Activated T-cell treated with anti-CD3 and anti-CD28 coated beads, Interleukin-2, amount 50 U/mL, for 1 hour (primary cell): ENCODE results near the gene JOSD2.

Experiments used
- DNase-seq: peaks from one replicate; pipeline ENCODE4 v3.0.0-alpha.2; 2020

The JOSD2 gene

DNA sequence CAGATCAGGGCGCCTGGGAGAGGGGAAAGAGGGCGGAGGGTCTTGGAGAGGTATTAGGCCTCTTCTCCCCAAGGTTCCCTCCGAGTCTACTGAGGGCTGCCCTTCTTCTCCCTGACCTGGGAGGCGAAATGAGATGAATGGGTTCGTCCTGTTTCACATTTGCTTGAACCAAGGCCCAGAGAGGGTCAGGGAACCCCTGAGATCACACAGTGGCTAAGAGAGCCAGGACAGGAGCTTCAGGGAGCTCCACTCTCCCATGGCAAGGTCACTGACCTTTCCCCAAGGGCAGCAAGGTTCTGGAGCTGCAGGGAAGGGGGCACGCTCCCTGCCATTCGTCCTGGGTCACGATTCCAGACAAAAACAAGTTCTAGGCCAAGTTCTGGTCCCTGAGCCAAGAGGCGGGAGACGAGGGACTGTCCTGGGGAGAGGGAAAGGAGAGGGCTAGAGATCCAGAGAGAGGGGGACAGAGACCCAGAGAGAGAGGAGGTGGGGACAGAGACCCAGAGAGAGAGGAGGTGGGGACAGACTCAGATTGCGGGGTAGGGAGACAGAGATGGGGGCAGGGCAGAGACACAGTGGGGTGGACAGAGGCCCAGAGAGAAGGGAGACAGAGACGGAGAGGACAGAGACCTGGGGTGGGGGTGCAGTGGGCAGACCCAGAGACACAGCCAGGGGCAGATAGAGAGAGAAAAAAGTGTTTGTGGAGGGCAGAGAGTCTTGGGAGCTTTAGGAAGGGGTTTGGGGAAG lies 2.2 kb upstream of the JOSD2 start:
- DNase-seq, result no peak

GRCh38 chr19:50512112-50512998 lies 1.4 kb upstream of the JOSD2 start:
- no peak for DNase-seq

DNA sequence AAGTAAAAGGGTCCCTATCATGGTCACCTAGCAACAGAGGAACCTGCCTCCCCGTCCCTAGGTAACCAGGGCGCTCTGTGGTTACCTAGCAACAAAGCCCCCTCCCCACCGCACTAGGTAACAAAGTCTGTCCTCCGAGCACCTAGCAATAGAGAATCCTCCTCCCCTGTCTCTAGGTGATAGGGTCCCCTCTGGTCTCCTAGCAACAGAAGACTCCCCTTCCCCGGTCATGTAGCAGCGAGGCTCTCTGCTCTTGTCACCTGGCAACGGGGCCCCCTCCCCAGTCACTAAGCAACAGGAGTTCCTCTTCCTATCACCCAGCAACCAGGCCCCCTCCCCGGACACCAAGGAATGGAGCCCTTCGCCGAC lies 307 bp downstream of the JOSD2 start:
- DNase-seq, result no peak

GRCh38 chr19:50510121-50510670 lies 795 bp downstream of the JOSD2 start:
- peak; percentile 25 for DNase-seq

DNA sequence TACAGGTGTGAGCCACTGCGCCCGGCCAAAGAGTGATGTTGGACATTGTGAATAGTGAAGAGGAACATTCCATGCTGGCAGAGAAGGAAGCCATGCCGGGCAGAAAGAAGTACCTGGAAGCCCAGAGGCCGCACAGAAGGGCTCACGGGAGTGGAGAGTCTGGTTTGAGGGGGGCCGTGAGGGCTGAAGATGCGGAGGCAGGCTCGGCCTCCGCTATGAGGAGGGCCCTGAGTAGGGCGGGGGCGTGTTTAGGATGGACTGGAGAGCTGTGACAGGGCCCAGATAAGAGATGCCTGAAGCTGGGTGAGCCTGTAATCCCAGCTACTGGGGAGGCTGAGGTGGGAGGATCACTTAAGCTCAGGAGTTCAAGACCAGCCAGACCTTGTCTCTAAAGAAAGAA lies 1.6 kb downstream of the JOSD2 start:
- no peak for DNase-seq

- no peak for DNase-seq
Observed at GRCh38 chr19:50508843-50509190, 2.2 kb downstream of the JOSD2 start.

GRCh38 chr19:50507376-50507775 lies 3.6 kb downstream of the JOSD2 start:
- DNase-seq, result no peak

GRCh38 chr19:50506700-50507099 lies 4.3 kb downstream of the JOSD2 start:
- no peak for DNase-seq

GRCh38 chr19:50505856-50506611 lies 5.0 kb downstream of the JOSD2 start:
- DNase-seq, result no peak

GRCh38 chr19:50501568-50502475 lies 9.2 kb downstream of the JOSD2 start:
- no peak for DNase-seq

DNA sequence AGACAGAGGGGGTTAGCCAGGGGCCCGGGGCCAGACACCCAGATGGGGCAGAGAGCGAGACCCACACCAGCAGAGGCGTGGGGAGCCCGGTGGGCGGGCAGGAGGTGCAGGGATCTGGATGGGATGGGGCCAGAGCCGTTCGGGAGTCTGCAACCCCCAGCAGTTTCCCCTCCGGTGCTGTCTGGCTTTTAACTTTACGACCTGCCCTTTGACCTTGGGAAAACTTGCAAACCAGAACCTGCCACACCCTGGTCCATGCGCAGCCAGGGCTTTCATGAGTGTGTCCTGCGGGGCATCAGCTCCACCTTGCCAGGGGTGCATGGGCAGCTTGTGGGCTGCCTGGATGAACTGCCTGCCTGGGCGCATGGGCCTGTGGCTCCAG lies 9.8 kb downstream of the JOSD2 start:
- DNase-seq, result no peak

DNA sequence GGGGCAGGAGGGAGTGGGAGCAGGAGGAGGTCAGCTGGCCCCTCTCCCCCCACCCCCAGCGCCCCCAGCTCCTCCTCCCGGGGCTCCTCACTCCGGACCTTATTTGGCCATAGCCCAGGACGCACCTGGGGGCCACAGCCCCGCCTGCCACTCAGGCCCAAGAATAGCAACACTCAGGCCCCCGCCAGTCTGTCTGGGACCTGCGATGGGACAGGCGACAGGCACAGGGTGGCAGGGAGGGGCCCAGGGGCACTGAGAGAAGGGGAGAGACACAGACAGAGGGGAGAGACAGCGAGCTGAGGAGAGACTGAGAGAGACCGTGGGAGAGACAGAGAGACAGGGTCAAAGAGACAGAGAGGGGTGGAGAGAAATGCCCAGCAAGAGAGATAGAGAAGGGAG lies 10.2 kb downstream of the JOSD2 start:
- DNase-seq, result no peak

DNA sequence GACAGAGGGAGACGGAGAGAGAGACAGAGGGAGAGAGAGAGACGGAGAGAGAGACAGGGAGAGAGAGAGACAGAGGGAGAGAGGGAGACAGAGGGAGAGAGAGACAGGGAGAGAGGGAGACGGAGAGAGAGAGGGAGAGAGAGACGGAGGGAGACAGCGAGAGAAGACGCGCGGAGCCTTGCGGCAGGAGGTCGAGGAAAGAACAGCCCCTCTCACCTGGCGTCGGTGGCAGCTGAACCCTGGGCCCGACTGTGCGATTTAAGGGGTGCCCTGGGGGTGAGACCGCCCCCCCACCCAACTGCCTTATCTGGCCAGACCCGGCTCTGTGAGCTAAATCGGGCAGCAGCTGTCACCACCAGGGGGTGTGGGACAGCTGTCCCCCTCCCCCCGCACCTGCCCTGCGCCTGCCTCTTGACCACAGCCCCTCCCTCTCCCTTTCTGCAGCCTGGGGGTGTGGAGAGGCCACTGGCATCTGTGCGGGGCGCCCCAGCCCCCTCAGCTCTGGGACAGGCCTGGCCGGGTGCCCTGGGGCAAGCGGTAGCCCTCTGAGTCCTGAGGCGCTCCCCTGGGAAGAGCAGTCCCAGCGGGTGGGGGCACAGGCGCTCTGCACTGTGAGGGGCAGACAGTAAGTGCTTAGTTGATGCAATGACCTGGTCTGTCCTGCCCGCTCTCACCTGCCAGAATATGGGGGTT lies 10.8 kb downstream of the JOSD2 start:
- DNase-seq, result no peak

DNA sequence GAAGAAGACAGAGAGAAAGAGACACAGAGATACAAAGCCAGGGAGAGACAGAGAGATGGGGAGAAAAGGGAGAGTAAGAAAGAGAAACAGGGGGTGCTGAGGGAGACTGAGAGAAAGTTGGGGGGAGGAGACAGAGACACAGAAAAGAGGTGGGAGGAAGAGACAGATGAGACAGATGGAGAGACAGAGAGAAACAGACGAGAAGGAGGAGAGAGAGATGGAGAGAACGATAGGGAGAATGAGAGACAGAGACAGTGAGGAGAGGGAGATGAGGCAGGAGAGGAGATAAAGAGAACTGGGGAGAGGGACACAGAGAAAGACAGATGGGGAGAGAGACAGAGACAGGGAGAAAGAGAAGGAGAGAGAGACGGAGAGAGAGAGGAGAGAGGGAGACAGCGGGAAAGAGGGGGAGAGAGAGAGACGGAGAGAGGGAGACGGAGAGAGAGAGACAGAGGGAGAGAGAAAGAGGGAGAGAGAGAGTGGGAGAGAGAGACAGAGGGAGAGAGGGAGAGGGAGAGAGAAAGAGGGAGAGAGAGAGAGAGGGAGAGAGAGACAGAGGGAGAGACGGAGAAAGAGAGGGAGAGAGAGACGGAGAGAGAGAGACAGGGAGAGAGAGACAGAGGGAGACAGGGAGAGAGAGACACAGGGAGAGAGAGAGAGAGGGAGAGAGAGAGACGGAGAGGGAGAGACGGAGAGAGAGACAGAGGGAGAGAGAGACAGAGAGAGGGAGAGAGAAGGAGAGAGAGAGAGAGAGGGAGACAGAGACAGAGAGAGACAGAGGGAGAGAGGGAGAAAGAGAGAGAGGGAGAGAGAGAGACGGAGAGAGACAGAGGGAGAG lies 12.6 kb downstream of the JOSD2 start:
- DNase-seq, result no peak

GRCh38 chr19:50497022-50497405 lies 14.0 kb downstream of the JOSD2 start:
- DNase-seq, result no peak

- DNase-seq, result no peak
Observed at GRCh38 chr19:50496189-50497021, 14.6 kb downstream of the JOSD2 start.

GRCh38 chr19:50495020-50495531 lies 15.9 kb downstream of the JOSD2 start:
- no peak for DNase-seq

DNA sequence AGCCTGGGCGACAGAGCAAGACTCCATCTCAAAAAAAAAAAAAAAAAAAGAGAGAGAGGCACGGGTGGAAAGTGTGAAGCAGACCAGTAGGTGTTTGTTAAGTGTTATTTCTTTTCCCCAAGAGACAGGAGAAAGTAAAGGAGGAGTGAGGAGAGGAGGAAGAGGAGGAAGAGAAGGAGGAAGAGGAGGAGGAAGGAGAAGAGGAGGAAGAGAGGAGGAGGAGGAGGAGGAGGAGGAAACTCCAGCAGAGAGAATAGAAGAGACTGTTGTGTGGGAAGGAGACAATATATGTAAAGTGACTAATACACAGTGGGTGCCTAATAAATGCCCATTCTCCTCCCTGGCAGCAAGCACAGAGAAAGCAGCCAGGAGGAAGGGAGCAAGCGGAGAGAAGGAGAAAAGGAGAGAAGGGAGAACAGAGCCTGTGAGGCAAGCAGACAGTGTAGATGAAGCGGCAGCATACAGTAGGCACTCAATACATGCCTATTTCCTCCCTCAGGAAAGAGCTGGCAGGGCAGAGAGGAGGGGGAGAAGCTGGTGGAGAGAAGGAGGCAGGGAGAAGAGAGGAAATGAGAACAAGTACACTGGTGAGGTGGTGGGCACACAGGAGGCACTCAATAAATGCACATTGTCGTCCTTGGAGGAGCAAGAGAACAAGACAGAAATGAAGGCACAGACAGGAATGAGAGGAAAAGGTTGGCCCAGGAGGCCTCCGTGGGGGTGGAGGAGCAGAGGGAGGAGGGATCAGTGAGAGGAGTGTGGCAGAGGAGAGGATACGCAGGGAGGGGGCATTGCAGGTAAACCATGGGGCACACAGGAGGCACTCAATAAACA lies 16.6 kb downstream of the JOSD2 start:
- DNase-seq, result no peak

- DNase-seq, result no peak
Observed at GRCh38 chr19:50493171-50493570, 17.8 kb downstream of the JOSD2 start.
